ENCODE data around the gene GMPPA.
A peak's percentile ranks its signal among the peaks of the same experiment; 100 is the strongest.

The GMPPA gene

DNA sequence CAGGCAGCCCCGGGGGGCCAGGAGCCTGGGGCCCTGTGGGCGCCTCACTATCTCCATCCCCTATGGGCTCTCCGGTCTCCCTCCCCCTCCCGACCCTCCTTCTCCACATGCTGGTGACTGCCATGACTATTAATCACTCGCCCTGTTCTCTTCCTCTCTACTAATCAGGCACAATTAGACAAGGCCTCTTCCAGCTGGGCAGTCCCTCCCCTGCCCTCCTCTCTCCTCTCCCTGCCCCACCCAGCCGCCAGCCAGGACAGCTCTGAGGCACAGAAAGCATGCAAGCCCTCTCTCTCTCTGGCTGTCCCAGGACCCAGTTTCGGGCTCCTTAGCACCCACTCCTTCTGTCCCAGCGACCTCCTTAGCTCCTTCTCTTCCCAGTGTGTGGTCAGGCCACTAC lies 21.4 kb downstream of the GMPPA start:
- TF ChIP-seq, protein P1, sequence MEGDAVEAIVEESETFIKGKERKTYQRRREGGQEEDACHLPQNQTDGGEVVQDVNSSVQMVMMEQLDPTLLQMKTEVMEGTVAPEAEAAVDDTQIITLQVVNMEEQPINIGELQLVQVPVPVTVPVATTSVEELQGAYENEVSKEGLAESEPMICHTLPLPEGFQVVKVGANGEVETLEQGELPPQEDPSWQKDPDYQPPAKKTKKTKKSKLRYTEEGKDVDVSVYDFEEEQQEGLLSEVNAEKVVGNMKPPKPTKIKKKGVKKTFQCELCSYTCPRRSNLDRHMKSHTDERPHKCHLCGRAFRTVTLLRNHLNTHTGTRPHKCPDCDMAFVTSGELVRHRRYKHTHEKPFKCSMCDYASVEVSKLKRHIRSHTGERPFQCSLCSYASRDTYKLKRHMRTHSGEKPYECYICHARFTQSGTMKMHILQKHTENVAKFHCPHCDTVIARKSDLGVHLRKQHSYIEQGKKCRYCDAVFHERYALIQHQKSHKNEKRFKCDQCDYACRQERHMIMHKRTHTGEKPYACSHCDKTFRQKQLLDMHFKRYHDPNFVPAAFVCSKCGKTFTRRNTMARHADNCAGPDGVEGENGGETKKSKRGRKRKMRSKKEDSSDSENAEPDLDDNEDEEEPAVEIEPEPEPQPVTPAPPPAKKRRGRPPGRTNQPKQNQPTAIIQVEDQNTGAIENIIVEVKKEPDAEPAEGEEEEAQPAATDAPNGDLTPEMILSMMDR (IDR thresholded peaks at IDR 0.05; ENCODE audit: low read depth, low read length, missing control alignments), result no peak
- no peak for DNase-seq
- in situ Hi-C loops (cut with HindIII; ENCODE audit: low pct_ligation_motif_present, low sequenced_read_pairs), result no loop called here
- Histone ChIP-seq H3K36me3 (replicated peaks) (no peaks in the 10 kb centered on the region), H3K4me3 (ENCODE audit: low read depth, low read length) (no peak overlapping the region), H3K27ac (no peak overlapping the region), H3K27me3 (replicated peaks) (peaks cover 26% of the 10 kb centered on the region)

GRCh38 chr2:219521066-219521880 lies 22.6 kb downstream of the GMPPA start:
- DNase-seq, result no peak
- Histone ChIP-seq H3K27ac (no peak overlapping the region), H3K36me3 (replicated peaks) (no peaks in the 10 kb centered on the region), H3K4me3 (ENCODE audit: low read depth, low read length) (no peak overlapping the region), H3K27me3 (replicated peaks) (peaks cover 14% of the 10 kb centered on the region)
- TF ChIP-seq, protein P1 (IDR thresholded peaks at IDR 0.05; ENCODE audit: low read depth, low read length, missing control alignments), result peak; percentile 95
- in situ Hi-C loops (cut with HindIII; ENCODE audit: low pct_ligation_motif_present, low sequenced_read_pairs), result no loop called here

DNA sequence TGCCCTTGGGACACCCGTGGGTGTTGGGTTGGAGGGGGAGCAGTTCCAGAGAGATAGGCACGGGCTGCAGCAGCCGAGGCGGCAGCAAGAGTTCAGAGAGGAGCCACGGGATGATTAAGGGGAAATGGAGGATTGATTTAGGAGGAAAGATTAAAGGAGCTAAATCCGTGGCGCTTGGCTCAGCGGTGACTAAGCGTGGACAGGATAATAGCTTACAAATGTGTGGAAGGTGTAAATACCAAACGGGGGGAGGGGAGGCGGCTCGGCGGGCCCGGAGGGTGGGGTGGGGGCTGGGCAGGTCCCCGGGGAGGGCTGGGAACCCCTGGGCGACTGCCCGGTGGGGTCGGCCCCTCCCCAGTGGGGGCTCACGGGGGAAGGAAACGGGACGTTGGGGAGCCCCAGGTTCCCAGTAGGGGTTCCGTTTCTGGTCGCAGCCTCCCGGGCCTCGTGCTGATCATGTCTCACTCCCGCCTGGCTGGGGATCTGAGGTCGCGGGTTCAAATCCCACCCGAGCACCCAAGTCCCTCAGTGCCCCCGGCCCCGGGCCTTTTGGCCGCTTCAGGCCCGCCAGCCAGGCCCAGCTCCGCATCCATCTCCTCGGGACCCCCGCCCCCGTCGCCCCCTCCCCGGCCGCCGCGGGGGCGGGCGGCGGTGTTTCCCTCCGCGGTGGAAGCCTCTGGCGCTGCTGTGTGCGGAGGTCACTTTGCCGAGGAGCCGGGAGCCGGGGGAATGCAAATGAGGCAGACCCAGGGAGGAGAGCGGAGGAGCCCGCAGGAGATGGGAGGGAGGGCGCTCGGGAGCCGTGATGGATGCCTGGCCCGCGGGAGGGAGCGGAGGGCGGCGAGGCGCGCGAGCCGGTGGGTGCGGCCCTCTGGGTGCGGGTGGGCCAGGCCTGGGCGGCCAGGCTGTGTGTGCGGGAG lies 23.7 kb downstream of the GMPPA start:
- Histone ChIP-seq H3K36me3 (replicated peaks) (no peaks in the 10 kb centered on the region), H3K27me3 (replicated peaks) (peaks cover 9% of the 10 kb centered on the region), H3K27ac (no peak overlapping the region), H3K4me3 (ENCODE audit: low read depth, low read length) (peak overlapping the region; percentile 17)
- TF ChIP-seq, protein P1 (IDR thresholded peaks at IDR 0.05; ENCODE audit: low read depth, low read length, missing control alignments), result no peak
- DNase-seq, result peak; percentile 44
- in situ Hi-C loops (cut with HindIII; ENCODE audit: low pct_ligation_motif_present, low sequenced_read_pairs), result no loop called here

GRCh38 chr2:219523031-219523671 lies 24.5 kb downstream of the GMPPA start:
- H3K36me3 ChIP-seq (replicated peaks), result no peaks in the 10 kb centered on the region
- H3K27me3 ChIP-seq (replicated peaks), result peaks cover 7% of the 10 kb centered on the region
- peak overlapping the region; percentile 17 for H3K4me3 ChIP-seq (ENCODE audit: low read depth, low read length)
- in situ Hi-C loops (cut with HindIII; ENCODE audit: low pct_ligation_motif_present, low sequenced_read_pairs), result no loop called here
- no peak overlapping the region for H3K27ac ChIP-seq
- no peak for DNase-seq
- TF ChIP-seq, protein P1 (IDR thresholded peaks at IDR 0.05; ENCODE audit: low read depth, low read length, missing control alignments), result peak; percentile 30

DNA sequence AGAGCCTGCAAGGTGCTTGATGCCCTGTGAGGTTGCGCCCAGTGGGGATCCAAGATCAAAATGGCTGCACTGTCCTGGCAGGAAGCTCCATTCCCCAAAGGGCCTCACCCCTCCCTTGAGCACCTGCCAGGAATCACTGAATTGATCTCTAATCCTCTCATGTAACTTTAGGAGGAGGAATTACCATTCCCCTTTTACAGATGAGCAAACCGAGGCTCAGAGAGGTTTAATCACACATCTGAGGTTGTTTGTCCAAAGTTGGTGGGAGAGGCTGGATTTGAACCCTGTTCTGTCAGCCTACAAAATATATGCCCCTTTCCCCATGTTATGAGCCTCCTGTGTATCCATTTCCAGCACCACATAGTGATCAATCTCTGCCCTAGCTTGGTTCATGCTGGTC lies 26.1 kb downstream of the GMPPA start:
- TF ChIP-seq, protein P1 (IDR thresholded peaks at IDR 0.05; ENCODE audit: low read depth, low read length, missing control alignments), result no peak
- Histone ChIP-seq H3K27me3 (replicated peaks) (peaks cover 22% of the 10 kb centered on the region), H3K36me3 (replicated peaks) (no peaks in the 10 kb centered on the region), H3K27ac (no peak overlapping the region), H3K4me3 (ENCODE audit: low read depth, low read length) (no peak overlapping the region)
- in situ Hi-C loops (cut with HindIII; ENCODE audit: low pct_ligation_motif_present, low sequenced_read_pairs), result no loop called here
- DNase-seq, result no peak

All from brain microvascular endothelial cell (primary cell).